Left lung (tissue), 10 donors: Measurements from ENCODE around the gene FABP2. TPM values are rescaled to one million over a fixed set of nuclear protein-coding genes. Genes with fewer than 3 reads are reported as not detected.
"Not testable (repeated sequence)": the region's sequence is repeated elsewhere in the genome, so short reads cannot be mapped to it uniquely, and the experiment has no call there.

Experiments used
- ATAC-seq: fragments of 200-7000 bp; cut with Tn5 transposase; one replicate; pipeline ENCODE4 v1.9.1; 2020; ENCODE audit warnings: moderate library complexity
- DNase-seq, 4 donors: peaks; one replicate each; pipeline ENCODE4 v3.0.0-alpha.2; 2013 to 2020
- H3K27ac ChIP-seq, 2 donors: fragments of 200-600 bp; sonication (generic) in 1 of 2; one replicate each; pipeline versions ENCODE4 v1.5.0 to v1.8.0; 2020 to 2021
- H3K27me3 ChIP-seq, 2 donors: fragments of 200-600 bp; sonication (generic) in 1 of 2; one replicate each; pipeline versions ENCODE4 v1.5.0 to v1.8.0; 2020 to 2021
- H3K36me3 ChIP-seq, 2 donors: fragments of 200-600 bp; sonication (generic) in 1 of 2; one replicate each; pipeline versions ENCODE4 v1.5.0 to v1.8.0; 2020 to 2021
- H3K4me1 ChIP-seq, 2 donors: fragments of 200-600 bp; one replicate each; pipeline ENCODE4 v1.8.0; 2021
- H3K4me3 ChIP-seq, 2 donors: fragments of 200-600 bp; sonication (generic) in 1 of 2; one replicate each; pipeline versions ENCODE4 v1.5.0 to v1.8.0; 2020 to 2021; ENCODE audit warnings: mild to moderate bottlenecking in 1 of 2
- H3K9me3 ChIP-seq, 2 donors: fragments of 200-600 bp; sonication (generic) in 1 of 2; one replicate each; pipeline versions ENCODE4 v1.5.0 to v1.8.0; 2020 to 2021
- CTCF ChIP-seq, 2 donors: fragments of 200-600 bp; sonication (generic) in 1 of 2; IDR thresholded peaks; one replicate each; pipeline versions ENCODE4 v1.5.0 to v1.8.0; 2021; ENCODE audit warnings: antibody characterized with exemption in 2 of 2
- intact Hi-C, 2 donors: fragments of 100-400 bp; cut with DNase I; formaldehyde crosslinking; loops; one replicate each; pipeline versions ENCODE4 v1.11.2 to v1.14.2; 2022
- polyA plus RNA-seq, 6 donors: library from polyadenylated mRNA; unstranded; fragments of 120-200 nt; gene quantifications; one replicate each; pipeline ENCODE4 v1.2.1, GENCODE V29; 2013; ENCODE audit not compliant: insufficient read length in 6 of 6
- total RNA-seq, 2 donors: library from RNA; stranded (reverse); fragmentation: NEBNext Ultra II Directional; extraction: Animal tissue kit (Norgen Biotek cat#: 25700); gene quantifications; one replicate each; pipeline ENCODE4 v1.2.1, GENCODE V29; 2021
- donor health status: DM: no; HTN: yes; CAD: no.
- donor health status: DM: no; HTN: no; CAD: no.

Gene FABP2
- total and polyA plus RNA-seq, 8 donors: 0.06 TPM; not detected in 7

GRCh38 chr4:119290598-119290997 lies 31.3 kb downstream of the FABP2 start:
- no peaks in the 10 kb centered on the region for H3K9me3 ChIP-seq
- peaks cover 3 to 5% of the 10 kb centered on the region in 2 donors for H3K4me1 ChIP-seq
- H3K27ac ChIP-seq: no peak overlapping the region
- intact Hi-C loops: no loop called here
- H3K27me3 ChIP-seq: no peaks in the 10 kb centered on the region
- H3K36me3 ChIP-seq: peaks cover 0 to 11% of the 10 kb centered on the region in 2 donors
- TF ChIP-seq CTCF (IDR thresholded peaks at IDR 0.05): no peak
- DNase-seq (no peak), ATAC-seq (no peak)
- H3K4me3 ChIP-seq: no peak overlapping the region

GRCh38 chr4:119289313-119289712 lies 32.6 kb downstream of the FABP2 start:
- Histone ChIP-seq H3K4me1 (peaks cover 3 to 13% of the 10 kb centered on the region in 2 donors), H3K27me3 (no peaks in the 10 kb centered on the region), H3K4me3 (no peak overlapping the region), H3K9me3 (no peaks in the 10 kb centered on the region), H3K27ac (no peak overlapping the region), H3K36me3 (peaks cover 0 to 10% of the 10 kb centered on the region in 2 donors)
- no peak for DNase-seq
- no peak for TF ChIP-seq CTCF (IDR thresholded peaks at IDR 0.05)
- no peak for ATAC-seq
- intact Hi-C loops: no loop called here

- peak; percentile 27 to 55 for TF ChIP-seq CTCF (IDR thresholded peaks at IDR 0.05)
- no peaks in the 10 kb centered on the region for H3K36me3 ChIP-seq
- H3K9me3 ChIP-seq: no peaks in the 10 kb centered on the region
- no peak overlapping the region for H3K27ac ChIP-seq
- ATAC-seq: peak; percentile 71
- no peak overlapping the region for H3K4me3 ChIP-seq
- intact Hi-C loops: no loop called here
- DNase-seq: peak in 2 of 4 donors; percentile 56 to 73
- H3K27me3 ChIP-seq: no peaks in the 10 kb centered on the region
- H3K4me1 ChIP-seq: peaks cover 3 to 13% of the 10 kb centered on the region in 2 donors
These were observed 35.4 kb downstream of the FABP2 start for GRCh38 chr4:119286377-119287002.

- peaks cover 3 to 13% of the 10 kb centered on the region in 2 donors for H3K4me1 ChIP-seq
- intact Hi-C loops: no loop called here
- no peaks in the 10 kb centered on the region for H3K36me3 ChIP-seq
- ATAC-seq (peak; percentile 65), DNase-seq (peak in 2 of 4 donors; percentile 19)
- H3K27ac ChIP-seq: peak overlapping the region in 1 of 2 donors; percentile 10
- H3K27me3 ChIP-seq: no peaks in the 10 kb centered on the region
- H3K4me3 ChIP-seq: no peak overlapping the region
- H3K9me3 ChIP-seq: no peaks in the 10 kb centered on the region
- TF ChIP-seq CTCF (IDR thresholded peaks at IDR 0.05): no peak
These were observed 36.8 kb downstream of the FABP2 start for GRCh38 chr4:119284876-119285780.

GRCh38 chr4:119281393-119281792 lies 40.5 kb downstream of the FABP2 start:
- Histone ChIP-seq H3K36me3 (no peaks in the 10 kb centered on the region), H3K4me1 (peaks cover 3 to 13% of the 10 kb centered on the region in 2 donors), H3K9me3 (no peaks in the 10 kb centered on the region), H3K4me3 (no peak overlapping the region), H3K27ac (peak overlapping the region in 1 of 2 donors; percentile 21), H3K27me3 (no peaks in the 10 kb centered on the region)
- no peak for DNase-seq
- intact Hi-C loops: no loop called here
- no peak for TF ChIP-seq CTCF (IDR thresholded peaks at IDR 0.05)
- no peak for ATAC-seq

GRCh38 chr4:119279945-119280344 lies 42.0 kb downstream of the FABP2 start:
- ATAC-seq, H3K4me3 ChIP-seq, H3K27me3 ChIP-seq, H3K27ac ChIP-seq, H3K36me3 ChIP-seq, H3K9me3 ChIP-seq, H3K4me1 ChIP-seq, DNase-seq, intact Hi-C loops: not testable (repeated sequence)

GRCh38 chr4:119279541-119279940 lies 42.4 kb downstream of the FABP2 start:
- H3K4me3 ChIP-seq, DNase-seq, intact Hi-C loops, H3K9me3 ChIP-seq, H3K27ac ChIP-seq, H3K36me3 ChIP-seq, ATAC-seq, H3K27me3 ChIP-seq, H3K4me1 ChIP-seq: not testable (repeated sequence)
